Activated CD4-positive, alpha-beta T cell treated with anti-CD3 and anti-CD28 coated beads for 36 hours (primary cell): ENCODE results near the gene KIF22. TPM values are rescaled to one million over a fixed set of nuclear protein-coding genes. Genes with fewer than 3 reads are reported as not detected.

Experiments
- ATAC-seq: fragments of 200-7000 bp; cut with Tn5 transposase; one replicate; pipeline ENCODE4 v1.10.0; 2021; ENCODE audit warnings: mild to moderate bottlenecking, moderate library complexity
- CTCF ChIA-PET: fragments of 350-600 bp; sonication (Branson Sonifier 250); formaldehyde crosslinking; loops from one replicate; lab custom pipeline; 2021; ENCODE audit warnings: antibody characterized with exemption; lab: Charles Lee
- POLR2A ChIA-PET: fragments of 350-600 bp; sonication (Branson Sonifier 250); formaldehyde crosslinking; loops from one replicate; lab custom pipeline; 2021; ENCODE audit warnings: antibody characterized with exemption, inconsistent platforms; lab: Charles Lee
- DNase-seq: peaks from one replicate; pipeline ENCODE4 v3.0.0-alpha.2; 2020
- H3K27ac Mint-ChIP-seq: one replicate; pipeline ENCODE4 v1.8.0; 2021; ENCODE audit warnings: mixed read lengths
- H3K27me3 Mint-ChIP-seq: one replicate; pipeline ENCODE4 v1.8.0; 2021; ENCODE audit warnings: mixed read lengths
- H3K36me3 Mint-ChIP-seq: one replicate; pipeline ENCODE4 v1.8.0; 2021; ENCODE audit warnings: low read depth, mixed read lengths
- H3K4me1 Mint-ChIP-seq: one replicate; pipeline ENCODE4 v1.8.0; 2021; ENCODE audit warnings: mixed read lengths
- H3K4me3 Mint-ChIP-seq: one replicate; pipeline ENCODE4 v1.8.0; 2021; ENCODE audit warnings: mild to moderate bottlenecking, moderate library complexity, mixed read lengths
- H3K9me3 Mint-ChIP-seq: one replicate; pipeline ENCODE4 v1.8.0; 2021; ENCODE audit warnings: low read depth, mixed read lengths
- intact Hi-C, 2 experiments: fragments of 100-400 bp; cut with DNase I in 1 of 2; cut with micrococcal nuclease in 1 of 2; formaldehyde crosslinking; loops; one replicate each; pipeline versions ENCODE4 v1.14.2 to v1.15.1; 2022 to 2024; cut with DNase I, micrococcal nuclease
- total RNA-seq, 2 experiments: library from RNA; stranded (reverse); gene quantifications; one replicate each; pipeline ENCODE4 v1.2.3, GENCODE V29; 2021

KIF22 gene
- total RNA-seq, 2 experiments from 2014 or later: 153 to 168 TPM

GRCh38 chr16:29809031-29809747 lies 18.6 kb downstream of the KIF22 start:
- DNase-seq: no peak
- ChIA-PET CTCF (interaction anchor here (0.9 to 3.5 kb wide), 6 partner anchors 8 to 109 kb away, joined by 3 to 50 read pairs (median 4); partner anchors contain the start of genes ASPHD1 and PAGR1), POLR2A (interaction anchor here (0.6 to 3.0 kb wide), 6 partner anchors 7 to 109 kb away, joined by 3 to 36 read pairs (median 7); partner anchors contain the start of genes MVP and PAGR1)
- Mint-ChIP-seq H3K4me1 (peaks cover 53% of the 10 kb centered on the region), H3K9me3 (no peaks in the 10 kb centered on the region), H3K4me3 (peak overlapping the region; percentile 90), H3K27me3 (no peaks in the 10 kb centered on the region), H3K36me3 (peaks cover 46% of the 10 kb centered on the region), H3K27ac (peak overlapping the region; percentile 95)
- intact Hi-C loops: loop anchor here (2.0 to 5.0 kb wide), 5 partner anchors 108 to 1597 kb away; partner anchors contain the start of genes FBXL19 (in 1 of the 2), SBK1 (in 1 of the 2), TUFM (in 1 of the 2) and XPO6 (in 1 of the 2)
- ATAC-seq: no peak

- H3K27ac Mint-ChIP-seq: peak overlapping the region; percentile 75
- peak overlapping the region; percentile 73 for H3K4me3 Mint-ChIP-seq
- peaks cover 39% of the 10 kb centered on the region for H3K36me3 Mint-ChIP-seq
- CTCF ChIA-PET: interaction anchor here (2.4 kb wide), 1 partner anchor 38 kb away, joined by 18 read pairs; no protein-coding TSS in a partner anchor
- H3K27me3 Mint-ChIP-seq: no peaks in the 10 kb centered on the region
- POLR2A ChIA-PET: interaction anchor here (0.6 kb wide), 1 partner anchor 17 kb away, joined by 3 read pairs; no protein-coding TSS in a partner anchor
- no peaks in the 10 kb centered on the region for H3K9me3 Mint-ChIP-seq
- peaks cover 54% of the 10 kb centered on the region for H3K4me1 Mint-ChIP-seq
- intact Hi-C loops: loop anchor here (2.0 to 10.0 kb wide), 6 partner anchors 109 to 1598 kb away; partner anchors contain the start of genes FBXL19 (in 1 of the 2), HIRIP3 (in 1 of the 2), INO80E (in 1 of the 2) and SBK1 (in 1 of the 2)
- ATAC-seq (no peak), DNase-seq (peak; percentile 63)
Measured at GRCh38 chr16:29809850-29810698, 19.5 kb downstream of the KIF22 start.

GRCh38 chr16:29810699-29811169 lies 20.2 kb downstream of the KIF22 start:
- ChIA-PET POLR2A (interaction anchor here (0.6 kb wide), 1 partner anchor 37 kb away, joined by 10 read pairs; no protein-coding TSS in a partner anchor), CTCF (interaction anchor here (2.4 kb wide), 1 partner anchor 37 kb away, joined by 18 read pairs; no protein-coding TSS in a partner anchor)
- H3K27ac Mint-ChIP-seq: peak overlapping the region; percentile 75
- H3K27me3 Mint-ChIP-seq: no peaks in the 10 kb centered on the region
- no peak for ATAC-seq
- H3K36me3 Mint-ChIP-seq: peaks cover 36% of the 10 kb centered on the region
- intact Hi-C loops: loop anchor here in 1 of 2 experiments (10.0 kb wide), 1 partner anchor 184 kb away; the partner anchor contains the start of genes HIRIP3 and INO80E
- H3K9me3 Mint-ChIP-seq: no peaks in the 10 kb centered on the region
- H3K4me3 Mint-ChIP-seq: peak overlapping the region; percentile 73
- DNase-seq: no peak
- peaks cover 57% of the 10 kb centered on the region for H3K4me1 Mint-ChIP-seq

GRCh38 chr16:29811170-29811895 lies 20.8 kb downstream of the KIF22 start:
- peak; percentile 90 for DNase-seq
- no peaks in the 10 kb centered on the region for H3K9me3 Mint-ChIP-seq
- H3K4me1 Mint-ChIP-seq: peaks cover 58% of the 10 kb centered on the region
- ATAC-seq: peak; percentile 47
- peak overlapping the region; percentile 75 for H3K27ac Mint-ChIP-seq
- H3K27me3 Mint-ChIP-seq: no peaks in the 10 kb centered on the region
- H3K36me3 Mint-ChIP-seq: peaks cover 36% of the 10 kb centered on the region
- peak overlapping the region; percentile 73 for H3K4me3 Mint-ChIP-seq
- ChIA-PET POLR2A (interaction anchor here (0.5 to 1.6 kb wide), 3 partner anchors 16 to 168 kb away, joined by 3 to 10 read pairs (median 5); no protein-coding TSS in a partner anchor), CTCF (interaction anchor here (0.9 to 2.4 kb wide), 2 partner anchors 9 to 37 kb away, joined by 4 to 18 read pairs; partner anchors contain the start of gene MVP)
- intact Hi-C loops: loop anchor here in 1 of 2 experiments (10.0 kb wide), 1 partner anchor 183 kb away; the partner anchor contains the start of genes HIRIP3 and INO80E

GRCh38 chr16:29811896-29812665 lies 21.5 kb downstream of the KIF22 start, which contains the start of gene PRRT2:
Gene PRRT2 (plus strand): TSS chr16:29812193. CDS start chr16:29813055, 862 bp downstream.
- H3K4me3 Mint-ChIP-seq: peak within 1 kb of the TSS; percentile 73
- H3K27ac Mint-ChIP-seq: peak within 1 kb of the TSS; percentile 75
- no peaks in the 10 kb centered on the region for H3K27me3 Mint-ChIP-seq
- H3K4me1 Mint-ChIP-seq: peaks cover 58% of the 10 kb centered on the region
- H3K36me3 Mint-ChIP-seq: peaks cover 37% of the 10 kb centered on the region
- ChIA-PET POLR2A (interaction anchor here (0.5 to 1.6 kb wide), 2 partner anchors 16 to 169 kb away, joined by 3 to 5 read pairs; no protein-coding TSS in a partner anchor), CTCF (interaction anchor here (0.9 to 2.4 kb wide), 2 partner anchors 9 to 36 kb away, joined by 4 to 18 read pairs; partner anchors contain the start of gene MVP)
- intact Hi-C loops: loop anchor here (2.0 to 10.0 kb wide), 2 partner anchors 183 to 989 kb away; partner anchors contain the start of genes ATXN2L (in 1 of the 2), HIRIP3 (in 1 of the 2) and INO80E (in 1 of the 2)
- peak; percentile 77 for DNase-seq
- ATAC-seq: no peak
- H3K9me3 Mint-ChIP-seq: no peaks in the 10 kb centered on the region

GRCh38 chr16:29812754-29813643 lies 22.4 kb downstream of the KIF22 start:
- H3K27me3 Mint-ChIP-seq: no peaks in the 10 kb centered on the region
- peaks cover 61% of the 10 kb centered on the region for H3K4me1 Mint-ChIP-seq

GRCh38 chr16:29813644-29814562 lies 23.4 kb downstream of the KIF22 start:
- Mint-ChIP-seq H3K4me3 (no peak overlapping the region), H3K27ac (no peak overlapping the region), H3K36me3 (peaks cover 33% of the 10 kb centered on the region), H3K4me1 (peaks cover 62% of the 10 kb centered on the region), H3K9me3 (no peaks in the 10 kb centered on the region), H3K27me3 (no peaks in the 10 kb centered on the region)
- intact Hi-C loops: loop anchor here (2.0 to 10.0 kb wide), 2 partner anchors 181 to 991 kb away; partner anchors contain the start of genes ATXN2L (in 1 of the 2), HIRIP3 (in 1 of the 2) and INO80E (in 1 of the 2)
- DNase-seq: no peak
- ChIA-PET CTCF (interaction anchor here (0.8 kb wide), 1 partner anchor 34 kb away, joined by 3 read pairs; no protein-coding TSS in a partner anchor), POLR2A (interaction anchor here (0.6 kb wide), 1 partner anchor 19 kb away, joined by 4 read pairs; no protein-coding TSS in a partner anchor)
- ATAC-seq: no peak

More at GRCh38 chr16:29812754-29813643, 22.4 kb downstream of the KIF22 start:
- peak overlapping the region; percentile 73 for H3K4me3 Mint-ChIP-seq
- POLR2A ChIA-PET: no interaction called here
- CTCF ChIA-PET: interaction anchor here (0.8 to 2.4 kb wide), 3 partner anchors 8 to 35 kb away, joined by 3 to 18 read pairs (median 4); partner anchors contain the start of gene MVP
- H3K27ac Mint-ChIP-seq: no peak overlapping the region
- no peak for ATAC-seq
- H3K36me3 Mint-ChIP-seq: peaks cover 33% of the 10 kb centered on the region
- intact Hi-C loops: loop anchor here (2.0 to 10.0 kb wide), 2 partner anchors 182 to 990 kb away; partner anchors contain the start of genes ATXN2L (in 1 of the 2), HIRIP3 (in 1 of the 2) and INO80E (in 1 of the 2)
- no peaks in the 10 kb centered on the region for H3K9me3 Mint-ChIP-seq
- no peak for DNase-seq
